Keratinocyte (primary cell): Measurements from ENCODE around the gene LGALS7. TPM values are rescaled to one million over a fixed set of nuclear protein-coding genes. Genes with fewer than 3 reads are reported as not detected.
"Not testable (repeated sequence)": the region's sequence is repeated elsewhere in the genome, so short reads cannot be mapped to it uniquely, and the experiment has no call there.

Experiments used
- DNase-seq: peaks from one replicate; pipeline ENCODE4 v3.0.0-alpha.2; 2011; ENCODE audit warnings: low read depth, missing footprints, low spot score
- FAIRE-seq: peaks from 2 replicates; lab custom pipeline; 2011; peaks lifted over from hg19 to GRCh38; lab: Jason Lieb, UNC
- H2AFZ ChIP-seq: 2 replicates; pipeline ENCODE4 v1.6.0; 2012; ENCODE audit warnings: low read length, control low read depth, inconsistent platforms; ENCODE audit not compliant: control insufficient read depth
- H3K27ac ChIP-seq: 2 replicates; pipeline ENCODE4 v1.5.1; 2011; ENCODE audit warnings: low read length; ENCODE audit not compliant: control insufficient read depth, insufficient read depth
- H3K27me3 ChIP-seq: 3 replicates; pipeline ENCODE4 v1.6.0; 2011; ENCODE audit warnings: low read length; ENCODE audit not compliant: control insufficient read depth, insufficient read depth; ENCODE audit errors: extremely low read depth
- H3K36me3 ChIP-seq, 2 experiments: 2 replicates in 1 of 2; 3 replicates in 1 of 2; pipeline ENCODE4 v1.5.1; 2011; ENCODE audit warnings: low read length in 2 of 2, mild to moderate bottlenecking in 1 of 2; ENCODE audit not compliant: control insufficient read depth in 2 of 2, insufficient read depth in 2 of 2; ENCODE audit errors: extremely low read depth in 1 of 2
- H3K4me1 ChIP-seq: 3 replicates; pipeline ENCODE4 v1.5.1; 2011; ENCODE audit warnings: low read length; ENCODE audit not compliant: control insufficient read depth, insufficient read depth; ENCODE audit errors: extremely low read depth
- H3K4me2 ChIP-seq: 3 replicates; pipeline ENCODE4 v1.6.0; 2011; ENCODE audit warnings: low read depth, low read length; ENCODE audit not compliant: control insufficient read depth, insufficient read depth; ENCODE audit errors: extremely low read depth
- H3K4me3 ChIP-seq, 3 experiments: fragments of 200-600 bp in 1 of 3; sonication (generic) in 1 of 3; 2 replicates in 2 of 3; 3 replicates in 1 of 3; pipeline ENCODE4 v1.5.1; 2011 to 2016; ENCODE audit warnings: low read length in 3 of 3, mild to moderate bottlenecking in 3 of 3, control low read depth in 2 of 3, inconsistent platforms in 1 of 3, low read depth in 1 of 3, mixed read lengths in 1 of 3, mixed run types in 1 of 3, moderate library complexity in 1 of 3; ENCODE audit not compliant: control insufficient read depth in 2 of 3, insufficient read depth in 2 of 3; ENCODE audit errors: extremely low read depth in 1 of 3
- H3K79me2 ChIP-seq: 2 replicates; pipeline ENCODE4 v1.6.0; 2012; ENCODE audit warnings: low read length; ENCODE audit not compliant: control insufficient read depth, insufficient read depth
- H3K9ac ChIP-seq: 3 replicates; pipeline ENCODE4 v1.6.0; 2011; ENCODE audit warnings: low read length; ENCODE audit not compliant: control insufficient read depth, insufficient read depth; ENCODE audit errors: extremely low read depth
- H3K9me1 ChIP-seq: 3 replicates; pipeline ENCODE4 v1.6.0; 2011; ENCODE audit warnings: low read length; ENCODE audit not compliant: control insufficient read depth, insufficient read depth; ENCODE audit errors: extremely low read depth
- H3K9me3 ChIP-seq: 2 replicates; pipeline ENCODE4 v1.5.1; 2012; ENCODE audit warnings: low read depth, low read length; ENCODE audit not compliant: control insufficient read depth
- H4K20me1 ChIP-seq: 3 replicates; pipeline ENCODE4 v1.6.0; 2011; ENCODE audit warnings: low read length; ENCODE audit not compliant: control insufficient read depth, insufficient read depth; ENCODE audit errors: extremely low read depth
- EZH2 ChIP-seq: IDR thresholded peaks from one replicate; pipeline ENCODE4 v1.6.1; 2012; ENCODE audit warnings: inconsistent platforms, mild to moderate bottlenecking, low read length, moderate library complexity
- dilution Hi-C: fragments of 300-500 bp; cut with MboI; formaldehyde crosslinking; loops from one replicate; pipeline ENCODE4 v1.7.0; 2020; ENCODE audit warnings: low sequenced_read_pairs; ENCODE audit not compliant: extremely low pct_ligation_motif_present
- polyA plus RNA-seq, 5 experiments: library from polyadenylated mRNA; depleted of rRNA in 3 of 5; stranded (reverse) in 3 of 5; stranded (forward) in 1 of 5; unstranded in 1 of 5; fragments of >200 nt; gene quantifications; 1 replicate in 1 of 5; 2 replicates in 3 of 5; 3 replicates in 1 of 5; pipeline versions ENCODE4 v1.2.1 to v1.2.3, GENCODE V29; 2011 to 2012; ENCODE audit warnings: missing spikeins in 2 of 5, low read depth in 1 of 5, low replicate concordance in 1 of 5
- TF ChIP-seq, protein P1 (sequence below), 3 experiments: IDR thresholded peaks in 1 of 3; conservative IDR thresholded peaks in 1 of 3; optimal IDR thresholded peaks in 1 of 3; 2 replicates in 2 of 3; 3 replicates in 1 of 3; pipeline versions ENCODE3 to v1.5.1; 2011; ENCODE audit warnings: low read length in 3 of 3, mild to moderate bottlenecking in 3 of 3, moderate library complexity in 2 of 3, control low read depth in 1 of 3, inconsistent platforms in 1 of 3; ENCODE audit not compliant: insufficient read depth in 2 of 3; ENCODE audit errors: extremely low read depth in 1 of 3

LGALS7 gene
- polyA plus RNA-seq, 1 donor (not counting 4 experiments of a cell fraction or from before 2014, with no cell fraction given), result 9.1 TPM

DNA sequence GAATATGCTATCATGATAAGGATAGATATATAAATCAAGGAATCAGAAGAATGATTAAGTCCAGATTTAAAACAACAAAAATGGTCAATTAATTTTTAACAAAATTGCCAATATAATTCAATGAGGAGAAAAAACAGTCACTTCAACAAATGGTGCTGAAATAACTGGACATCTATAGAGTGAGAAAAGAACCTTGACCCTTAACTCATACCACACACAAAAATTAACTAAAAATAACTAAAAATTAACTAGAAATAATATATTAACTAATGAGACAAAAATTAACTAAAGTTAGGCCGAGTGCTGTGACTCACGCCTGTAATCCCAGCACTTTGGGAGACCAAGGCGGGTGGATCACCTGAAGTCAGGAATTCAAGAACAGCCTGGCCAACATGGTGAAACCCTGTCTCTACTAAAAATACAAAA, 9.5 kb downstream of the LGALS7 start:
- H3K79me2 ChIP-seq, result no peaks in the 10 kb centered on the region
- no peak for TF ChIP-seq EZH2
- TF ChIP-seq, protein P1, sequence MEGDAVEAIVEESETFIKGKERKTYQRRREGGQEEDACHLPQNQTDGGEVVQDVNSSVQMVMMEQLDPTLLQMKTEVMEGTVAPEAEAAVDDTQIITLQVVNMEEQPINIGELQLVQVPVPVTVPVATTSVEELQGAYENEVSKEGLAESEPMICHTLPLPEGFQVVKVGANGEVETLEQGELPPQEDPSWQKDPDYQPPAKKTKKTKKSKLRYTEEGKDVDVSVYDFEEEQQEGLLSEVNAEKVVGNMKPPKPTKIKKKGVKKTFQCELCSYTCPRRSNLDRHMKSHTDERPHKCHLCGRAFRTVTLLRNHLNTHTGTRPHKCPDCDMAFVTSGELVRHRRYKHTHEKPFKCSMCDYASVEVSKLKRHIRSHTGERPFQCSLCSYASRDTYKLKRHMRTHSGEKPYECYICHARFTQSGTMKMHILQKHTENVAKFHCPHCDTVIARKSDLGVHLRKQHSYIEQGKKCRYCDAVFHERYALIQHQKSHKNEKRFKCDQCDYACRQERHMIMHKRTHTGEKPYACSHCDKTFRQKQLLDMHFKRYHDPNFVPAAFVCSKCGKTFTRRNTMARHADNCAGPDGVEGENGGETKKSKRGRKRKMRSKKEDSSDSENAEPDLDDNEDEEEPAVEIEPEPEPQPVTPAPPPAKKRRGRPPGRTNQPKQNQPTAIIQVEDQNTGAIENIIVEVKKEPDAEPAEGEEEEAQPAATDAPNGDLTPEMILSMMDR (optimal IDR thresholded peaks at IDR 0.05 in 1 of 3, IDR thresholded peaks at IDR 0.05 in 1 of 3, conservative IDR thresholded peaks at IDR 0.05 in 1 of 3; ENCODE audit: extremely low read depth in 1 of 3, insufficient read depth in 2 of 3, low read length in 3 of 3), result no peak
- H3K4me2 ChIP-seq, result no peak overlapping the region
- H3K36me3 ChIP-seq, result no peaks in the 10 kb centered on the region
- no peak overlapping the region for H2AFZ ChIP-seq
- H3K4me3 ChIP-seq, result no peak overlapping the region
- dilution Hi-C loops, result no loop called here
- H3K9me3 ChIP-seq, result no peaks in the 10 kb centered on the region
- FAIRE-seq (no peak), DNase-seq (no peak)
- H3K9me1 ChIP-seq, result no peaks in the 10 kb centered on the region
- H3K27me3 ChIP-seq, result no peaks in the 10 kb centered on the region
- no peak overlapping the region for H3K9ac ChIP-seq
- H4K20me1 ChIP-seq, result no peaks in the 10 kb centered on the region
- H3K27ac ChIP-seq, result no peak overlapping the region
- H3K4me1 ChIP-seq, result no peaks in the 10 kb centered on the region

DNA sequence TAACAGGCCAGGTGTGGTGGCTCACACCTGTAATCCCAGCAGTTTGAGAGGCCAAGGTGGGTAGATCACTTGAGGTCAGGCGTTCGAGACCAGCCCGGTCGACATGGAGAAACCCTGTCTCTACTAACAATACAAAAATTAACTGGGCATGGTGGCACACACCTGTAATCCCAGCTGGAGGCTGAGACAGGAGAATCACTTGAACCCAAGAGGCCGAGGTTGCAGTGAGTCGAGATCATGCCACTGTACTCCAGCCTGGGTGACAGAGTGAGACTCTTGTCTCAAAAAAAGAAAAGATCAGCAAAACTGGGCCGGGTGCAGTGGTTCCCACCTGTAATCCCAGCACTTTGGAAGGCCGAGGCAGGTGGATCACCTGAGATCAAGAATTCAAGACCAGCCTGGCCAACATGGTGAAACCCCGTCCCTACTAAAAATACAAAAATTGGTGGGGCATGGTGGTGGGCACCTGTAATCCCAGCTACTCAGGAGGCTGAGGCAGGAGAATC, 11.4 kb downstream of the LGALS7 start:
- H3K36me3 ChIP-seq, H4K20me1 ChIP-seq, H3K4me2 ChIP-seq, FAIRE-seq, H3K27ac ChIP-seq, DNase-seq, H2AFZ ChIP-seq, dilution Hi-C loops, H3K4me1 ChIP-seq, H3K79me2 ChIP-seq, H3K9ac ChIP-seq, H3K4me3 ChIP-seq, H3K9me1 ChIP-seq, H3K9me3 ChIP-seq, H3K27me3 ChIP-seq: not testable (repeated sequence)

DNA sequence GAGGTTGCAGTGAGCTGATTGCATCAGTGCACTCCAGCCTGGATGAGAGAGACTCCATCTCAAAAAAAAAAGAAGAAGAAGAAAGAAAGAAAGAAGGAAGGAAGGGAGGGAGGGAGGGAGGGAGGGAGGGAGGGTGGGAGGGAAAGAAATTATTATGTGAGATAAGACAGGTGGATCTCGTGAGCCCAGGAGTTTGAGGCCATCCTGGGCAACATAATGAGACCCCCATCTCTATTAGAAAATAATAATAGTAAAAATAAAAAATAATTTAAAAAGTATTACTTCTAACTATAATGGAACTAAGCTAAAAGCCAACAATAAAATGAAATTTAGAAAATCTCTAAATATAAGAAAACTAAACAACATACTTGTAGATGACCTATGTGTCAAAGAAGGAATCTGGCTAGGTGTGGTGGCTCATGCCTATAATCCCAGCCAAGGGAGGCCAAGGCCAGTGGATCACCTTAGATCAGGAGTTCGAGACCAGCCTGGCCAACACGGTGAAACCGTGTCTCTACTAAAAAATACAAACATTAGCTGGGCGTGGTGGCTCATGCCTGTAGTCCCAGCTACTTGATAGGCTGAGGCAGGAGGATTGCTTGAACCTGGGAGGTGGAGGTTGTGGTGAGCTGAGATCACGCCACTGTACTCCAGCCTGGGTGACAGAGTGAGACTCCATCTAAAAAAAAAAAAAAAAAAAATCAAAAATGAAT, 12.4 kb downstream of the LGALS7 start:
- H3K27me3 ChIP-seq, FAIRE-seq, H3K79me2 ChIP-seq, H4K20me1 ChIP-seq, H3K27ac ChIP-seq, dilution Hi-C loops, H3K4me2 ChIP-seq, H3K9ac ChIP-seq, H3K36me3 ChIP-seq, H2AFZ ChIP-seq, H3K9me3 ChIP-seq, H3K4me3 ChIP-seq, H3K4me1 ChIP-seq, H3K9me1 ChIP-seq, DNase-seq: not testable (repeated sequence)
